ENCODE measurements around the gene DCPS. TPM values are rescaled to one million over a fixed set of nuclear protein-coding genes. Genes with fewer than 3 reads are reported as not detected.

Gene DCPS
- total and polyA plus RNA-seq, 2 of the 4 experiments (the other 2 are of a cell fraction): 19.7 to 34.8 TPM

DNA sequence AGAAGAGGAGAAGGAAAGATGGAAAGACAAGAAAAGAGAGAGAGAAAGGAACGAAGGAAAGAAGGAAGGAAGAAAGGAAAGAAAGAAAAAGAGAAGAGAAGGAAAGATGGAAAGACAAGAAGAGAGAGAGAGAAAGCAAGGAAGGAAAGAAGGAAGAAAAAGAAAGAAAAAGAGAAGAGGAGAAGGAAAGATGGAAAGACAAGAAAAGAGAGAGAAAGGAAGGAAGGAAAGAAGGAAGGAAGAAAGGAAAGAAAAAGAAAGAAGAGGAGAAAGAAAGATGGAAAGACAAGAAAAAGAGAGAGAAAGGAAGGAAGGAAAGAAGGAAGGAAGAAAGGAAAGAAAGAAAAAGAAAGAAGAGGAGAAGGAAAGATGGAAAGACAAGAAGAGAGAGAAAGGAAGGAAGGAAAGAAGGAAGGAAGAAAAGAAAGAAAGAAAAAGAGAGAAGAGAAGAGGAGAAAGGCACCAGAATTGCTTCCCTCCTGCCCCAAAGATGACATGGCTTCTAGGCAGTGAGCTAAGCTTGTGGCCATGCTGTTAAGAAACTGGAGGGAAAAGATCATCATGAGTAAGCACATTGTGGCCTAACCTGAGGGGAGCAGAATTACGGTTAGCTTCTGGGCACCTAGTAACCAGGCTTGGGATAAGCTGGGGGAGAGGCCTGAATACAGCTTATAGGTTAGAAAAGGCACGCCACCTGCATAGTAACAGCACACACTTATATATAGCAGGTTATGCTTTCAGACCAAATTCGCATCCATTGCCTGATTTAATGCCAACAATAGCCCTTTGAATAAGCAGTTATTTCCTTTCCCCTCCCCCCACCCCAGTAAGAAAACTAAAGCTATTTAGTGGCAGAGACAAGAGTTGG lies 49.3 kb downstream of the DCPS start (continued):
- TF ChIP-seq NFE2L2 (IDR thresholded peaks at IDR 0.05; ENCODE audit: low read depth, low read length) (peak; percentile 89), POLR2A (IDR thresholded peaks at IDR 0.05; ENCODE audit: low read depth, low read length) (no peak), CHD1 (IDR thresholded peaks at IDR 0.05; ENCODE audit: low read depth, low read length) (no peak), FOS (IDR thresholded peaks at IDR 0.05; ENCODE audit: low read depth, low read length) (no peak)

DNA sequence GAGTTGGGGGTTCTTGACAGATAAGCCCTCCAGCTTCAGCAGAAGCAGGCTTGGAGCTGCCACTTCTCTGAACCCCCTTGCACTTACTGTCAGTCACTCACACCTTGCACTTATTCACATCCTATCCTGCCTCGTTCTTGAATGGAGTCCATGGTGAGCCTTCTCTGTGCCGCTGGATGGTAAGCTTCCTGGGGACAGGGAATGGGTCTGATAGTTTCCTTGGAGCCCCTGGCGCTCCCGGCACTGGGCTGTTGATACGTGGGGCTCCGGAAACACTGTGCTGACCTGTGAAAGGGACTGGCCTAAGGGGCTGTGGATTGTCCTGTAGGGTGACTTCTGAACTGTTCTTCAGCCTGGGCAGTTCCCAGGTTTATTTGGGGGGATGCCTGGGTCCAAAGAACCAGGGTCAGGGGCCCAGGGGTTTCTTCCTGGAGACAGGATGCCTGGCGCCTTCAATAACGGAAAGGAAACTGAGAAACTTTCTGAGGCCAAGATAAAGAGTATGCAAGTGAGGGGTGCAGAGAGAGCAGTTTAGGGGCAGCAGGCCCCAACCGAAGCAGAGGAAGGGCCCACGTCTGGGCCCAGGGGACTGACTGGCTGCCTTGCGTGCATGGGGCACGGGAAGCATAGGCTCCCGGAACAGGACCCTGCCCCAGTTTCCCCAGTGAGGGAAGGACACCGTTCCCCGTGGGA lies 50.9 kb downstream of the DCPS start:
- Histone ChIP-seq H3K9me1 (ENCODE audit: insufficient read depth, low read length) (peaks cover 16% of the 10 kb centered on the region), H3K23ac (ENCODE audit: low read depth, low read length) (peak overlapping the region; percentile 99), H3K27ac (ENCODE audit: insufficient read depth, low read length) (peak overlapping the region; percentile 93), H3K4me1 (ENCODE audit: control insufficient read depth, insufficient read depth, low read length) (peaks cover 22% of the 10 kb centered on the region), H2BK120ac (ENCODE audit: low read depth, low read length) (peak overlapping the region; percentile 86), H2AFZ (replicated peaks; ENCODE audit: low read length, poor library complexity) (peak overlapping the region; percentile 98), H3K4me2 (ENCODE audit: low read depth, low read length) (peak overlapping the region; percentile 75), H2AK9ac (replicated peaks; ENCODE audit: low read depth, low read length, poor library complexity) (peak overlapping the region; percentile 100), H2AK5ac (ENCODE audit: low read depth, low read length) (peak overlapping the region; percentile 52), H3K4me3 (ENCODE audit: insufficient read depth, low read depth, low read length) (peak overlapping the region; percentile 94), H3K27me3 (ENCODE audit: control insufficient read depth, insufficient read depth, low read length) (no peaks in the 10 kb centered on the region), H2BK5ac (ENCODE audit: low read depth, low read length, poor library complexity, severe bottlenecking) (peak overlapping the region; percentile 94), H3K9me3 (ENCODE audit: control insufficient read depth, insufficient read depth, low read length) (no peaks in the 10 kb centered on the region), H3K56ac (ENCODE audit: extremely low read depth, insufficient read depth, low read length) (peak overlapping the region; percentile 90), H3K79me1 (ENCODE audit: low read depth in 1 of 2, low read length in 2 of 2) (peaks cover 33 to 77% of the 10 kb centered on the region in 2 experiments), H3K4ac (ENCODE audit: low read depth, low read length) (peak overlapping the region; percentile 98), H4K5ac (ENCODE audit: low read depth, low read length) (peak overlapping the region; percentile 92), H3K14ac (replicated peaks; ENCODE audit: low read depth, low read length) (peak overlapping the region; percentile 98), H3K9ac (ENCODE audit: low read depth, low read length) (peak overlapping the region; percentile 97), H4K20me1 (ENCODE audit: insufficient read depth, low read length) (peaks cover 4% of the 10 kb centered on the region), H3K18ac (ENCODE audit: low read depth, low read length) (peak overlapping the region; percentile 74), H4K91ac (ENCODE audit: insufficient read depth, low read depth, low read length) (peak overlapping the region; percentile 93), H4K8ac (ENCODE audit: low read depth in 2 of 2, low read length in 2 of 2) (peak overlapping the region; percentile 84 to 98), H2BK20ac (ENCODE audit: low read depth, low read length) (peak overlapping the region; percentile 11; the same call in 1 of the 2 replicates), H3K36me3 (ENCODE audit: control insufficient read depth, insufficient read depth, low read length) (no peaks in the 10 kb centered on the region), H2BK15ac (ENCODE audit: low read depth, low read length) (peak overlapping the region; percentile 89; the same call in 2 of the 3 replicates)
- no TSS peak for BruUV-seq (replicated peaks)
- ChIA-PET POLR2A (ENCODE audit: unreplicated experiment) (no interaction called here), CTCF (interaction anchor here (1.2 kb wide), 1 partner anchor 43 kb away, joined by 8 read pairs; no protein-coding TSS in a partner anchor)
- in situ Hi-C loops (cut with MboI; ENCODE audit: low sequenced_read_pairs) (no loop called here), intact Hi-C loops (cut with micrococcal nuclease) (no loop called here), dilution Hi-C loops (cut with HindIII; ENCODE audit: low sequenced_read_pairs, unreplicated experiment) (no loop called here)
- no peak for DNase-seq
- WGBS, 2 experiments (ENCODE audit: extremely low coverage in 2 of 2, insufficient read length in 1 of 2): 15% methylated on average over 11 of the region's 15 CpGs; no CpG with 5 or more reads in 1 of the 2 experiments
- peak; percentile 21 for ATAC-seq (ENCODE audit: low read depth)
- no peak for TF ChIP-seq RAD21 (IDR thresholded peaks at IDR 0.05; ENCODE audit: low read length)
- no peak for TF ChIP-seq RCOR1 (IDR thresholded peaks at IDR 0.05; ENCODE audit: insufficient replicate concordance, low read length)
- TF ChIP-seq SMC3 (IDR thresholded peaks at IDR 0.05; ENCODE audit: low read depth, low read length): no peak
- TF ChIP-seq POLR2A (IDR thresholded peaks at IDR 0.05; ENCODE audit: low read depth, low read length): no peak
- no peak for TF ChIP-seq BHLHE40 (IDR thresholded peaks at IDR 0.05; ENCODE audit: low read depth, low read length)
- TF ChIP-seq MAZ (IDR thresholded peaks at IDR 0.05; ENCODE audit: borderline replicate concordance, low read depth, low read length): no peak
- no peak for TF ChIP-seq CEBPB (IDR thresholded peaks at IDR 0.05; ENCODE audit: low read depth, low read length)
- no peak for TF ChIP-seq RFX5 (IDR thresholded peaks at IDR 0.05; ENCODE audit: low read depth, low read length)
- TF ChIP-seq, protein P1, sequence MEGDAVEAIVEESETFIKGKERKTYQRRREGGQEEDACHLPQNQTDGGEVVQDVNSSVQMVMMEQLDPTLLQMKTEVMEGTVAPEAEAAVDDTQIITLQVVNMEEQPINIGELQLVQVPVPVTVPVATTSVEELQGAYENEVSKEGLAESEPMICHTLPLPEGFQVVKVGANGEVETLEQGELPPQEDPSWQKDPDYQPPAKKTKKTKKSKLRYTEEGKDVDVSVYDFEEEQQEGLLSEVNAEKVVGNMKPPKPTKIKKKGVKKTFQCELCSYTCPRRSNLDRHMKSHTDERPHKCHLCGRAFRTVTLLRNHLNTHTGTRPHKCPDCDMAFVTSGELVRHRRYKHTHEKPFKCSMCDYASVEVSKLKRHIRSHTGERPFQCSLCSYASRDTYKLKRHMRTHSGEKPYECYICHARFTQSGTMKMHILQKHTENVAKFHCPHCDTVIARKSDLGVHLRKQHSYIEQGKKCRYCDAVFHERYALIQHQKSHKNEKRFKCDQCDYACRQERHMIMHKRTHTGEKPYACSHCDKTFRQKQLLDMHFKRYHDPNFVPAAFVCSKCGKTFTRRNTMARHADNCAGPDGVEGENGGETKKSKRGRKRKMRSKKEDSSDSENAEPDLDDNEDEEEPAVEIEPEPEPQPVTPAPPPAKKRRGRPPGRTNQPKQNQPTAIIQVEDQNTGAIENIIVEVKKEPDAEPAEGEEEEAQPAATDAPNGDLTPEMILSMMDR (conservative IDR thresholded peaks at IDR 0.05; ENCODE audit: low read depth, low read length): no peak
- TF ChIP-seq MXI1 (IDR thresholded peaks at IDR 0.05; ENCODE audit: borderline replicate concordance, low read depth, low read length): no peak
- no peak for TF ChIP-seq NFE2L2 (IDR thresholded peaks at IDR 0.05; ENCODE audit: low read depth, low read length)

Measured in IMR-90 (cell line).